ENCODE measurements around the gene SDR39U1.

SDR39U1 gene

DNA sequence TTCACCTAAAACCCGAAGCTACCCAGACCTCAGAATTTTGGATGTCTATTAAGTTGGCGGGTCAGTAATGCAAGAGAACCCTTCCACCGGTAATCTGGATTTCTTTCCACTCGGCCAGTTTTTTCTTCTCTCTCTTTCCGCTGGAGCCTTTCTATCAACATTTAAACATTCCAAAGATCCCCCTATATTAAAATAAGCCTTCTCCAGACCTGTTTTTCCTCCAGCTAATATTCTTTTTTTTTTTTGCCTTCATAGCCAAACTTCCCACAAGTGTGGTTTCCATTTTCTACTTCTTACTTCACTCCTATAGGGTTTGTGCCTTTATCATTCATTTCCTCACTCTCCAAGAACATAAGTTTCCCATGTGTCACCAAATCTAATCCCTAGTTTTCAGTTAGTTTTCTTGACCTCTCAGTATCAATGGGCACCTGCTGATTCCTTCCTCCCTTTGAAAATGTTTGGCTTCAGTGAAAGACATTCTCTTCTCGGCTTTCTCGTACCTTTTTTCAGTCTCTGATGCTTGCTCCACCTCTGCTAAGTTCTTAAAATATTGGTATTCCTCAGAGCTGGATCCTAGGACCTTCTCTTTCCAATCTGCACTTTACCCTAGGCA, 583 bp upstream of the SDR39U1 start:
- no peak for DNase-seq (ENCODE audit: low spot score)

GRCh38 chr14:24441904-24442239, 704 bp downstream of the SDR39U1 start:
- DNase-seq (ENCODE audit: low spot score), result no peak

DNA sequence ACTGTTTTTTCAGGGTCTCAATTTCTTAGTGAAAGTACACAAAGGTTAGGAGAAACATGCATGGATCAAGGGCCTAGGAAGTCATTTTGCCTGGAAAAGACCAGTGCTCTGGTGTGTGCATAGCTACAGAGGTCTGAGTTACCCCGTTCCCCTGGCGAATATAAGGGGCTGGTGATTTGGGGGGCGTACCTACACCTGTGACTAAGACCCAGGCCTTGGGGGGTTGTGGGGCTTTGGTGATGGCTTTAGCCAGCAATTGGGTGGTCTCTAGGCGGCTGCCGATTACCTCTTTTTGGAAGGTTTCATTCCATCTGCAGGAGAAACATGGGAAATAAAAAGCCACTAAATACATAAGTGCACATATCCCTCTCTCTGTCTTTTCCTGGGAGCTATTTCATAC, 1.1 kb downstream of the SDR39U1 start:
- DNase-seq (ENCODE audit: low spot score), result no peak

DNA sequence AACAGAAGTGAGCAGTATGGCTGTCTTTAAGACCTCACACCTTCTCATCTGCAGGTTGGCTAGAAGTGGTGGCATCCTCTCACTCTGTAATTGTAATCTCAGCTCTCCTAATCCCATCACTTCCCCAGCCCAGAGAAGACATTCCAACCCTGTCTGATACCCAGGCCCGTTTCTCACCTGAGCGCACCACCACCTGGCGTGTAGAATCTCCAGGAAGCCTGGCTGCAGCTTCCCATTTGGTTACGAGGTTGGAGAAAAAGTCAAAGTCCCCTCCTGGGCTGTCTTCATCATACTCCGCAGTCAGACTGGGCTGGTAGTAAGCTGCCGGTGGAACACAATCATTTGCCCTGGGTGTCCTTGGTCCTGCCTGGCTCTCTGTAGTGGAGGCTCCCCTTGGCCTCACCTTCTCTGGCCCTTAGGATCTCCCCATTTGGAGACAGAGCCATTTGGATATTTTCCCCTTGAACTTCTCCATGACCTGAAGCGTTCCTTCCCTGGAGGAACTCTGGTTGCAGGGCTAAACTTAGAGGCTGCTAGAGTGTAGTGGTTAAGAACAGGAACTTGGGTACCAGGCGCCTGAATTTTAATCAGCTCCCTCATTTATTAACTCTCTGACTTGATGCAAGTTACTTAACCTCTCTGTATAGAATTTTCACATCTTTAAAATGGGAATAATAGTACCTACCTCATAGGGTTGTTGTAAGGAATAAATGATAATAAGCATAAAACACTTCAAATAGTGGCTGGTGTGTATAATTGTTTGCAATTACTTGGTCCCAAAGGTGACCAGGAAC, 1.8 kb downstream of the SDR39U1 start:
- DNase-seq (ENCODE audit: low spot score), result no peak

GRCh38 chr14:24439830-24440605, 2.6 kb downstream of the SDR39U1 start:
- no peak for DNase-seq (ENCODE audit: low spot score)

GRCh38 chr14:24439257-24439656, 3.3 kb downstream of the SDR39U1 start:
- DNase-seq (ENCODE audit: low spot score), result no peak

GRCh38 chr14:24438223-24439097, 4.1 kb downstream of the SDR39U1 start:
- no peak for DNase-seq (ENCODE audit: low spot score)

- no peak for DNase-seq (ENCODE audit: low spot score)
Measured at GRCh38 chr14:24437736-24438067, 4.9 kb downstream of the SDR39U1 start.

DNA sequence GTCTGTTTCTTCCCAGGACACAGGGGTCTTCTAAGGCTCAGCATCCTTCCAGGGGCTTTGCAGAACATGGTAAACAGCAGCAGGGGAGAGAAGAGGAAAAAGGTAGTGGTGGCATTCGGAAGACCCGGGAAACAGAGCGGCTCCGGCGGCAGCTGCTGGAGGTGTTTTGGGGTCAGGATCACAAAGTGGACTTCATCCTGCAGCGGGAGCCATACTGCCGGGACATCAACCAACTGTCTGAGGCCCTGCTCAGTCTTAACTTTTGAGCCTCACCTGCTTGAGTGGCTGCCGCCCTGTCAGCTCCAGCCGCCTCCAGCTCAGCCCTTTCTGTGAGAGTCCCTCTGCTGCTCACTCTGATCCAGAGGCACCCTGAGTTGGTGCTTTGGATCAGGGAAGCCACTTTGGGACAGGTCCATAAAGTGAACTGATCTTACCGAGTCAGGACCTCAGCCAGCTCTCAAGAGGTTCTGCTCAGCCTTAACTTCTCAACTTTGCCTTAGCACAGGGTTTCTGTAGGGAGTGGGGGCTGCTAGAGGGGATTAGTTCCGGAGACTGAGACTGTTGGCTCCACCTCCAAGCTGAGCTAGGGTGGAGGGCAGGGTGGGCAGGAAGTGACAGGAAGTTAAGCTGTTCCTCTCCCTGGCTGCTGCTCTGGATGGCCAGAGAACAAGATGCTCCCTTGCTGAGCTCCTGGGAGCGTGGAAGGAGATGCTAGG, 5.4 kb downstream of the SDR39U1 start:
- no peak for DNase-seq (ENCODE audit: low spot score)

GRCh38 chr14:24436355-24437019, 6.1 kb downstream of the SDR39U1 start:
- DNase-seq (ENCODE audit: low spot score), result peak; percentile 70

DNA sequence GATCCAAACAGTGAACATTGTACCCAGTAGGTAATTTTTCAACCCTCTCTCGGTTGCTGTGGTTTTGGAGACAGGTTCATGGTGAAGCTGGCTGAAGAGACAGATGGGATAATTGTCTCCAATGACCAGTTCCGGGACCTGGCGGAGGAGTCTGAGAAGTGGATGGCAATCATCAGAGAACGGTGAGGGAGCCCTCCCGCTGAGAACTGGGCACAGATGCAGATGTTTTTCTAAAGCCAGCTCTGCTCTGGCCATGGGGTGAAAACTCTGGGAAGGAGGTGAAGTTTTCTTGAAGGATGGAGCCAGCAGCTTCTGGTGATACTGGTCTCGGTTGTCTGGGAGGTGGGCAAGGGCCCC, 6.6 kb downstream of the SDR39U1 start:
- no peak for DNase-seq (ENCODE audit: low spot score)

DNA sequence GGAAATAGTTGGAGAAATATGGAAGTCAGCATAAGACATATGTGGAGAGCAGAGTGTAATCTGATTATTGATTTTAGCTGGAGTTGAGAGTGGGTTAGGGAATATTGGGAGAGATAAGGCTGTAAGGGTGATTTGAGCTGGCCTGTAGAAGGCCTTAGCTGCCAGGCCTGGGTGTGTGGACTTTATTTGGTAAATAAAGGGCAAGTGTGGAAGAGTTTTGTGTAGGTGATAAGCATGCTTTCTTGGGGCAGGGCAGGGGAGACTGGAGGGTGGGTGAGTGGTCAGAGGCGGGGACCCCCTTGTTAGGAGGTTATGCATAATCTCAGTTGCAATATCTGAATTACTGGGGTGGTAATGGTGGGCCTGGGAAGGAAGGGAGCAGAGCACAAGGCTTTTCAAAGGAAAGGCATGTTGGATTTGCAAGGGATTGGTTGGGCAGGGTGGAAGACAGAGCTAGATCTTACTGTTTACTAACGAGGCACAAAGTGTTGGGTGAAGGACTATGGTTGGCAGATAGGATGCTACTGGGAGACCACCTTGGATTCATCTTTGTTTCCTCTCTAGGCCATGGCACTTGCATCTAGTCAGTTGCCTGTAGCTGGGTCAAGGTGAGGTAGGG, 7.3 kb downstream of the SDR39U1 start:
- no peak for DNase-seq (ENCODE audit: low spot score)

- no peak for DNase-seq (ENCODE audit: low spot score)
Measured at GRCh38 chr14:24434676-24435075, 7.9 kb downstream of the SDR39U1 start.

DNA sequence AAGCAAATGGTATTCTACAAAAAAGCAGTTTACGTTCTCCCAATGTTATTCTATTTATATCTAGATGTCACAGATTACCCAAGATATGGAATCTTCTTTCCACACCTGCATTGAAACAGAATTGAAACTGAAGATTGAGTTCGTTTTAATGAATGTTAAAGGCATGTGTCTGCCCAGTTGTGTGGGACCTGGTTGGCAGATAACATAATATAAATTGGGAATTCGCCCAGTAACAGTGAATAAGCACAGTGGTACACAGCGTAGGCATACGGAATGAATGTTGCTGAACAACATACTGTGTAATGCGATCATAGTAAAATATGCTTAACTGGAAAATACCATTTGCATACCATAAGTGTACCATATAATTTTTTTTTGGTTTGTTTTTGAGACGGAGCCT, 8.5 kb downstream of the SDR39U1 start:
- DNase-seq (ENCODE audit: low spot score), result no peak

GRCh38 chr14:24432259-24433131, 10.1 kb downstream of the SDR39U1 start:
- no peak for DNase-seq (ENCODE audit: low spot score)

DNA sequence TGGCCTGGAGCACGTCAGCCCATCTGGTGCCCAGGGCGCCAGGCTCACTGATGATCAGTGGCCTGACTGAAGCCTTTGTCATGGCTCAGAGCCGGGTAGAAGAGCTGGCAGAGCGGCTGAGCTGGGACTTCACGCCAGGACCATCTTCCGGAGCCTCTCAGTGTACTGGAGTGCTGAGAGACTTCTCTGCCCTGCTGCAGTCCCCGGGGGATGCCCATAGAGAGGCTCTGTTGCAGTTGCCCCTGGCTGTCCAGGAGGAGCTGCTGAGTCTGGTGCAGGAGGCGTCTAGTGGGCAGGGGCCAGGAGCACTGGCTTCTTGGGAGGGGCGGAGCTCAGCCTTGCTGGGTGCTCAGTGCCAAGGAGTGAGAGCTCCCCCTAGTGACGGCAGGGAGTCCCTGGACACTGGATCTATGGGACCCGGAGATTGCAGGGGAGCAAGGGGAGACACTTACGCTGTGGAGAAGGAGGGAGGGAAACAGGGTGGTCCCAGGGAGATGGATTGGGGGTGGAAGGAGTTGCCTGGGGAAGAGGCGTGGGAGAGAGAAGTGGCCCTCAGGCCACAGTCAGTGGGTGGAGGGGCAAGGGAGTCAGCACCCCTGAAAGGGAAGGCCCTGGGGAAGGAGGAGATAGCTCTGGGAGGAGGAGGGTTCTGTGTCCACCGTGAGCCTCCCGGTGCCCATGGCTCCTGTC, 10.9 kb downstream of the SDR39U1 start:
- peak; percentile 93 for DNase-seq (ENCODE audit: low spot score)

DNA sequence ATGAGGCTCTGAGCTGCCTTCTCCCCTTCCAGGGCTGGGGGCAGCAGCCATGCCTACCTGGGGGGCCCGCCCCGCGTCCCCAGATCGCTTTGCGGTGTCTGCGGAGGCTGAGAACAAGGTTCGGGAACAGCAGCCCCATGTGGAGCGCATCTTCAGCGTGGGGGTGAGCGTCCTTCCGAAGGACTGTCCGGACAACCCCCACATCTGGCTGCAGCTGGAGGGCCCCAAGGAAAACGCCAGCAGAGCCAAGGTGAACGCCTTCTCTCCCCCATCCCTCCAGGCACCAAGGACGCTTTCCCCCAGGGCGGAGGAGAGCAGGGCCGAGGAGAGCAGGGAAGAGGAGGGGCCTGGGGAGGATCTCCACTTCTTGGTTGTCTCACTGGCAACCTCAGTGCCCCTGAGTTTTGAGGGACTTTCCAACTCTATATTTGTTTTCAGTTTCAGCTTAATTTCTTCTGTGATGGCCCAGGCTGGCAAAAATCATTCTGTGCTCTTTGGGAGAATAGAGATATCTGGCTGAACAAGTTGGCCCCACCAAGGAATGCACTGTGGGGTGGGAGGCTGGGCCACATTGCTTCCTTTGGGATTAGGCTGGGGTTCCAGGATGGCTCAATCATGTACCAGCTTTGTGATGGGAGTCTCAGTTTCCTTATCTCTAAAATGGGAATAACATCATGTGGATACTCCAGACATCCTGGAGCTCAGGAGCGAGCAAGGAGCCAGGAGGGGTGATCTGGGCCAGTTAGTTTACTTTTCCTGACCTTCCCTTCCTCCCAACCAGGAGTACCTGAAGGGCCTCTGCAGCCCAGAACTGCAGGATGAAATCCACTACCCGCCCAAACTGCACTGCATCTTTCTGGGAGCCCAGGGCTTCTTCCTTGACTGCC, 11.7 kb downstream of the SDR39U1 start:
- peak; percentile 74 for DNase-seq (ENCODE audit: low spot score)

DNA sequence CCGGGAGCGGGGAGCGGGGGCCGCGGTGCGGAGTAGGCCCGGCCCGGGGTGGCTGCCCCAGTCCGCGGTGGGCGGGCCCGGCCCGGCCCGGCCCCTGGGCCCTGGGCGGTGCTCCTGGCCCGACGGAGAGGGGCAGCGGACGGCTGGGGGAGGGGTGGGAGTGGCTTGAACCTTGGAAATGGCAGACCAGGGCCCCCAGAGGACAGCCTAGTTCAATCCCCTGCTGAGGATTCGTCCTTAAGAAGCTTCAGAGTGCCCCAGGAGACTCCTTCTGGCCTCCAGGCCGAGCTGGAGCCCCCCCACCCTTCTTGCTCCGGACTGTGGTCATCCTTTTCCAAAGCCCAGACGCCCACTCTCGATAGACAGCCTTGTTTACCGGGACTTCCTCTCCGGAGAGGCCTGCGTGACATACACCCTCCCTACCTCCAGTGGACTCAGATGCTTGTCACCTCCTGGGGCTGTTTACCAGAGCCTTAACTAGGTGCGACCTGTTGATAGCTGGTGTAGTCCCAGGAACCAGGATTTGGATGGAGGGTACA, 12.4 kb downstream of the SDR39U1 start:
- peak; percentile 56 for DNase-seq (ENCODE audit: low spot score)

Measured in CD4-positive, alpha-beta T cell treated with Interleukin-2 at 100 ng/mL for 4 hours (primary cell).